ENCODE measurements around the gene AGXT.
"Not testable (repeated sequence)": the region's sequence is repeated elsewhere in the genome, so short reads cannot be mapped to it uniquely, and the experiment has no call there.

Gene AGXT

GRCh38 chr2:240835528-240835927 is 33.1 kb upstream of the AGXT start:
- no peak for TF ChIP-seq EZH2 (IDR thresholded peaks at IDR 0.05)
- no peak for TF ChIP-seq FOXP2 (optimal IDR thresholded peaks at IDR 0.05; ENCODE audit: control extremely low read depth, extremely low read length, insufficient read depth)
- no peak for TF ChIP-seq POLR2AphosphoS5 (IDR thresholded peaks at IDR 0.05; ENCODE audit: borderline replicate concordance, low read depth, low read length)
- no peak overlapping the region for H3K9ac ChIP-seq (ENCODE audit: insufficient read length)
- H3K36me3 ChIP-seq (ENCODE audit: insufficient read depth, low read length), result no peaks in the 10 kb centered on the region
- no peak for DNase-seq (ENCODE audit: low read depth, low spot score)
- H3K4me3 ChIP-seq, result no peak overlapping the region
- H3K9me3 ChIP-seq (ENCODE audit: low read depth, low read length), result no peaks in the 10 kb centered on the region
- H3K27ac ChIP-seq, result no peak overlapping the region

DNA sequence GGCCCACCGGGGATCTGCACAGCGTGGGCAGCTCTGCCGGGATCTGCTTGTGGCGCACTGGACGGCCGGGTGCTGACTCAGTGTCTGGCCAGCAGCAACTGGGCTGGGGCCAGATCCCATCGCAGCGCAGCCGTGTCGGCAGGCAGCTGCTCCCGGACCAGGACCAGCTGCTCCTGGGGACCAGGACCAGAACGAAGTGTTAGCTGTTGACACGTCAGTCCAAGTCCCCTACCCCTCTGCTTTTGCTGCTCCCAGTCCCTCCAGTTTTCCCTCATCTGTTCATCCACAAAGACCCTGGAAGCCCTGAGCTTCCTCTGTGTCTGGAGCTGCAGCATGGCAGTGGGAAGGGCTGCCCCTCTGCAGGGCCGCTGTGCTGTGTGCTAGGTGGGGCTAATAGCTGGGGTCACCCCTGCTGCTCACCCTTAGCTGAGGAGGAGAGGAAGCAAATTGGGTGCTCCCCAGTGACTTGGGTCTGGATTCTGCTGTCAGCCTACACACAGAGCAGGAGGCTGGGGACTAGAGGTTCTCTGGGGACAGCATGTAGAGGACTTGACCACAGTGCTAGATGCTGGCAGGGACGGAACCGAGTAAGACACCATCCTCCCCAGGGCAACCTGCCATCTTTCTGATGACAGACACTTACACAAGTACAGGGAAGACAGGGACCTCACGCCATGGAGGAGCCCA is 31.7 kb upstream of the AGXT start:
- Histone ChIP-seq H3K27ac (no peak overlapping the region), H3K4me3 (no peak overlapping the region), H3K36me3 (ENCODE audit: insufficient read depth, low read length) (no peaks in the 10 kb centered on the region), H3K9me3 (ENCODE audit: low read depth, low read length) (no peaks in the 10 kb centered on the region), H3K9ac (ENCODE audit: insufficient read length) (no peak overlapping the region)
- TF ChIP-seq EZH2 (IDR thresholded peaks at IDR 0.05) (no peak), FOXP2 (optimal IDR thresholded peaks at IDR 0.05; ENCODE audit: control extremely low read depth, extremely low read length, insufficient read depth) (no peak), POLR2AphosphoS5 (IDR thresholded peaks at IDR 0.05; ENCODE audit: borderline replicate concordance, low read depth, low read length) (no peak)
- DNase-seq (ENCODE audit: low read depth, low spot score), result no peak

GRCh38 chr2:240837621-240838020 is 31.0 kb upstream of the AGXT start:
- Histone ChIP-seq H3K4me3 (no peak overlapping the region), H3K9me3 (ENCODE audit: low read depth, low read length) (no peaks in the 10 kb centered on the region), H3K9ac (ENCODE audit: insufficient read length) (no peak overlapping the region), H3K36me3 (ENCODE audit: insufficient read depth, low read length) (no peaks in the 10 kb centered on the region), H3K27ac (no peak overlapping the region)
- no peak for TF ChIP-seq EZH2 (IDR thresholded peaks at IDR 0.05)
- no peak for TF ChIP-seq POLR2AphosphoS5 (IDR thresholded peaks at IDR 0.05; ENCODE audit: borderline replicate concordance, low read depth, low read length)
- no peak for TF ChIP-seq FOXP2 (optimal IDR thresholded peaks at IDR 0.05; ENCODE audit: control extremely low read depth, extremely low read length, insufficient read depth)
- DNase-seq (ENCODE audit: low read depth, low spot score), result no peak

DNA sequence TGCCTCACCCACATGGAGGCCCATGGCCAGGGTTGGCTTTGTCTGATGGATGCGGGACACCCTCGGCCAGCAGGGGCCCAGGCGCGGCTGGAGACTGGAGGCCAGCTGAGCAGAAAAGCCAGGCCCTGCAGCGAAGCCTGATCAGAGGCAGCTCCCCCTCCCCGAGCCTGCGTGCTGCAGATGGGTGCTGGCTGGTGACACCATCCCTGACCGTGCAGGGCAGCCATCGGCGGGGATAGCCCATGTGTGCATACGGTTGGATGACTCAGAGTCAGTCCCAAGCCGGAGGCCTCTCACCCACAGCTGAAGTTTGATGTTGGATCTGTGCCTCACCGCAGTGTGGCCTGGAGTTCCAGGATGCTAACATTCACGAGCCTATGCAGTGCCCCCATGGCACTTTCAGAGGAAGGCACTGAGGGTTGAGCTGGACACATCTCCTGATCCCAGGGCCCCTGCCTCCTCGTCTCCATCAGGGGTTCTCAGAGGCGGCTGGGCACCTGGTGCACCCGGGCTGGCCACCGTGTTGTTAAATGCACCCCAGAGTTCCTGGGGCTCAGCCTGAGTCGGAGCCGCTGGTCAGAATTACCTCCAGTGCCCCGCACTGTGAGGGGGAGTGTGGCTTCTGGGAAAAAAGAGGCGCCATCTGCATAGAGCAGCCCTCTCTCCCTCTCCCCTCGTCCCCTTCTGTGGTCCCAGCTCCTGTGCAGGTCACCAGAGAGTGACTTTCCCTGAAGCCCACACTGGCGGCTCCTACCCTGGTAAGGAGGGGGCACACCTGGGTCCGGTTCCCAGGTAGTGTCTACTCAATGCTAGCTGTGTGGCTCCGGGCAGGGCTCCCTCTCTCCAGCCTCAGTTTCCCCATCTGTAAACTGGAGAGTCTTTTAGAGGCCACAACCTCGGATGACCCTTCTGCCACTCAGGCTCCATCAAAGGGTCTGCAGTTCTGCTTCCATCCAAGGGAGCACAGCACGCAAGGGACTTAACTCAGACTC is 29.2 kb upstream of the AGXT start:
- Histone ChIP-seq H3K9ac (ENCODE audit: insufficient read length) (no peak overlapping the region), H3K27ac (no peak overlapping the region), H3K36me3 (ENCODE audit: insufficient read depth, low read length) (no peaks in the 10 kb centered on the region), H3K4me3 (no peak overlapping the region), H3K9me3 (ENCODE audit: low read depth, low read length) (no peaks in the 10 kb centered on the region)
- TF ChIP-seq EZH2 (IDR thresholded peaks at IDR 0.05), result no peak
- TF ChIP-seq FOXP2 (optimal IDR thresholded peaks at IDR 0.05; ENCODE audit: control extremely low read depth, extremely low read length, insufficient read depth), result no peak
- TF ChIP-seq POLR2AphosphoS5 (IDR thresholded peaks at IDR 0.05; ENCODE audit: borderline replicate concordance, low read depth, low read length), result no peak
- no peak for DNase-seq (ENCODE audit: low read depth, low spot score)

DNA sequence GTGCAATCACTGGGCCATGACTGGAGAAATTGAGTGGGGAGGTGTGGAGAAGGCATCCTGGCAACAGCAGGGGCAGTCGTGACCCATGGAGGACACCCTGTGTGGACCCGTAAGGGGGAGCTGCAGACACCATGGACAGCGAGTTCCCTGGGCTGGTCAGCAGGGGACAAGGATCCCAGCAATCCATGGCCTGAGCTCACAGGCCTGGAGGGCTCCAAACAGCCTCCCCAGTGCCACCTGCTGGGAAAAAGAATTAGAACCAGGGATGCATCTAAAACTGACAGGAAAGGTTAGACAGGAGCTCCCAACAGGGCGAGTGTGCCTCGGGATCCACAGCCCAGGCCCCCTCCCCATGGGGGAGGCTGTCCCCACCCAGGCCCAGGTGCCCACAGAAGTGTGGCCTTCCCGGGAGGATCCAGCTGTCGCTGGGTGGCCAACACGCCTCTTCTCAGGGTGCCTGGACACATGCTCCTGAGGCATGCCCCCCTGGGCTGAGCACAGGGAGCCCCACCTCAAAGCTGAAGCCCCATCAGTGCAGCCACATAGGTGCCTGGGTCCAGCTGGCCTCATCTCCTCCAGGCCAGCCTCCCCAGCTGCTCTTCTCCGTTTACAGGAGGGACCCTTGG is 28.1 kb upstream of the AGXT start:
- DNase-seq (ENCODE audit: low read depth, low spot score), result no peak
- Histone ChIP-seq H3K9me3 (ENCODE audit: low read depth, low read length) (no peaks in the 10 kb centered on the region), H3K36me3 (ENCODE audit: insufficient read depth, low read length) (no peaks in the 10 kb centered on the region)

DNA sequence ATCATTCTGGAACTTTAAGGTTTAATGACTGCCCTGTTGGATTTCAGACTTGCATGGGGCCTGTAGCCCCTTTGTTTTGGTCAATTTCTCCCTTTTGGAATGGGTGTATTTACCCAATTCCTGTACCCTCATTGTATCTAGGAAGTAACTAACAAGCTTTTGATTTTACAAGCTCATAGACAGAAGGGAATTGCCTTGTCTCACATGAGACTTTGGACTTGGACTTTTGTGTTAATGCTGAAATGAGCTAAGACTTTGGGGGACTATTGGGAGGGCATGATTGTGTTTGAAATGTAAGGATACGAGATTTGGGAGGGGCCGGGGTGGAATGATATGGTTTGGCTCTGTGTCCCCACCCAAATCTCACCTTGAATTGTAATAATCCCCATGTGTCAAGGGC is 22.3 kb upstream of the AGXT start:
- H3K27ac ChIP-seq; H3K9ac ChIP-seq (ENCODE audit: insufficient read length); DNase-seq (ENCODE audit: low read depth, low spot score); H3K9me3 ChIP-seq (ENCODE audit: low read depth, low read length); H3K36me3 ChIP-seq (ENCODE audit: insufficient read depth, low read length); H3K4me3 ChIP-seq: not testable (repeated sequence)

More for the DNA sequence above, 28.1 kb upstream of the AGXT start:
- H3K27ac ChIP-seq, result no peak overlapping the region
- no peak overlapping the region for H3K4me3 ChIP-seq
- H3K9ac ChIP-seq (ENCODE audit: insufficient read length), result no peak overlapping the region
- no peak for TF ChIP-seq FOXP2 (optimal IDR thresholded peaks at IDR 0.05; ENCODE audit: control extremely low read depth, extremely low read length, insufficient read depth)
- no peak for TF ChIP-seq EZH2 (IDR thresholded peaks at IDR 0.05)
- TF ChIP-seq POLR2AphosphoS5 (IDR thresholded peaks at IDR 0.05; ENCODE audit: borderline replicate concordance, low read depth, low read length), result no peak

GRCh38 chr2:240846873-240847595 is 21.6 kb upstream of the AGXT start:
- no peak for DNase-seq (ENCODE audit: low read depth, low spot score)
- TF ChIP-seq EZH2 (IDR thresholded peaks at IDR 0.05), result no peak
- no peak for TF ChIP-seq POLR2AphosphoS5 (IDR thresholded peaks at IDR 0.05; ENCODE audit: borderline replicate concordance, low read depth, low read length)
- no peak for TF ChIP-seq FOXP2 (optimal IDR thresholded peaks at IDR 0.05; ENCODE audit: control extremely low read depth, extremely low read length, insufficient read depth)
- Histone ChIP-seq H3K27ac (no peak overlapping the region), H3K36me3 (ENCODE audit: insufficient read depth, low read length) (no peaks in the 10 kb centered on the region), H3K4me3 (no peak overlapping the region), H3K9ac (ENCODE audit: insufficient read length) (no peak overlapping the region), H3K9me3 (ENCODE audit: low read depth, low read length) (no peaks in the 10 kb centered on the region)

- no peaks in the 10 kb centered on the region for H3K36me3 ChIP-seq (ENCODE audit: insufficient read depth, low read length)
- no peaks in the 10 kb centered on the region for H3K9me3 ChIP-seq (ENCODE audit: low read depth, low read length)
- no peak overlapping the region for H3K27ac ChIP-seq
- H3K4me3 ChIP-seq, result no peak overlapping the region
- no peak for TF ChIP-seq POLR2AphosphoS5 (IDR thresholded peaks at IDR 0.05; ENCODE audit: borderline replicate concordance, low read depth, low read length)
- no peak for TF ChIP-seq FOXP2 (optimal IDR thresholded peaks at IDR 0.05; ENCODE audit: control extremely low read depth, extremely low read length, insufficient read depth)
- no peak for TF ChIP-seq EZH2 (IDR thresholded peaks at IDR 0.05)
- H3K9ac ChIP-seq (ENCODE audit: insufficient read length), result no peak overlapping the region
- DNase-seq (ENCODE audit: low read depth, low spot score), result no peak
Observed at GRCh38 chr2:240847817-240848216, 20.8 kb upstream of the AGXT start.
